Large intestine (tissue), 3 donors: ENCODE measurements around the gene TMEM200C. TPM values are rescaled to one million over a fixed set of nuclear protein-coding genes. Genes with fewer than 3 reads are reported as not detected.

ENCODE experiments used
- DNase-seq, 2 donors: peaks; one replicate each; pipeline versions ENCODE4 v3.0.0 to v3.0.0-alpha.2; 2013
- H3K27ac ChIP-seq: one replicate; pipeline ENCODE4 v1.5.1; 2013; ENCODE audit warnings: low read length
- H3K27me3 ChIP-seq: 2 replicates; pipeline ENCODE4 v1.6.1; 2013; ENCODE audit warnings: low read length; ENCODE audit not compliant: control insufficient read depth, insufficient read depth
- H3K36me3 ChIP-seq: 2 replicates; pipeline ENCODE4 v1.6.1; 2013; ENCODE audit warnings: low read length; ENCODE audit not compliant: control insufficient read depth, insufficient read depth
- H3K4me1 ChIP-seq: one replicate; pipeline ENCODE4 v1.6.1; 2013; ENCODE audit warnings: low read length; ENCODE audit not compliant: control insufficient read depth, insufficient read depth
- H3K4me3 ChIP-seq: one replicate; pipeline ENCODE4 v1.5.1; 2013; ENCODE audit warnings: low read length
- H3K9me3 ChIP-seq: one replicate; pipeline ENCODE4 v1.6.1; 2013; ENCODE audit warnings: mild to moderate bottlenecking, low read depth, low read length, moderate library complexity; ENCODE audit not compliant: control insufficient read depth
- WGBS: methylation state at CpG from one replicate; pipeline ENCODE4 v1.1.5; 2013; ENCODE audit warnings: low lambda C conversion rate; ENCODE audit not compliant: insufficient coverage; 5-methylcytosine and 5-hydroxymethylcytosine counted together
- polyA plus RNA-seq: library from polyadenylated mRNA; unstranded; fragments of 120-200 nt; gene quantifications from one replicate; pipeline ENCODE4 v1.2.1, GENCODE V29; 2013

The TMEM200C gene
- polyA plus RNA-seq, 1 donor, result 0.52 TPM

GRCh38 chr18:5914951-5915350 is 19.6 kb upstream of the TMEM200C start:
- no peaks in the 10 kb centered on the region for H3K9me3 ChIP-seq
- H3K27ac ChIP-seq, result no peak overlapping the region
- peaks cover 4% of the 10 kb centered on the region for H3K27me3 ChIP-seq
- no peaks in the 10 kb centered on the region for H3K36me3 ChIP-seq
- no peak overlapping the region for H3K4me3 ChIP-seq
- DNase-seq, result no peak
- H3K4me1 ChIP-seq, result no peaks in the 10 kb centered on the region
- no CpG with 5 or more reads among the region's 5 CpGs for WGBS

DNA sequence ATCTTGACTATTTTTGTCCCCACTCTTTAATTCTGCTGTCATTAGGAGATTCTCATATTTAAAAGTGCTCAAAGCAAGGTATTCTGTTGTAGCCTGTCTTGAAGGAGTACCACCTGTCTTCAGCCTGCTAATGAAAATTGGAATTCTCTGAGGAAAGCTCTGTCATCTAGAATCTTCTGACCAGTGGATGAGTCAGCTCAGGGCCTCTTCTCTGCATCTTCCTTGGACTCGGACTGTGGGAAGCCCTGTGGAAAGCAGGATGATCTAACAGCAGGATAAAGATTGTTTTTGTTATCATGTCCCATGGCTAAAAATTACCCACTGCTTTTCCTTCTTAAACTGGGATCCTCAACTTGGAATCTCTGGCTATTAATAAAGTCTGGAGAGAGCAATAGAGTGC is 18.7 kb upstream of the TMEM200C start:
- no peaks in the 10 kb centered on the region for H3K9me3 ChIP-seq
- no peak overlapping the region for H3K27ac ChIP-seq
- H3K27me3 ChIP-seq, result peaks cover 4% of the 10 kb centered on the region
- no peaks in the 10 kb centered on the region for H3K4me1 ChIP-seq
- no peak overlapping the region for H3K4me3 ChIP-seq
- H3K36me3 ChIP-seq, result no peaks in the 10 kb centered on the region
- DNase-seq, result no peak
- WGBS, result 80% methylated on average over 1 of the region's 1 CpG

GRCh38 chr18:5912566-5912965 is 17.2 kb upstream of the TMEM200C start:
- Histone ChIP-seq H3K27me3 (peaks cover 4% of the 10 kb centered on the region), H3K4me1 (no peaks in the 10 kb centered on the region), H3K27ac (no peak overlapping the region), H3K9me3 (no peaks in the 10 kb centered on the region), H3K36me3 (no peaks in the 10 kb centered on the region), H3K4me3 (no peak overlapping the region)
- 75% methylated on average over 2 of the region's 7 CpGs for WGBS
- DNase-seq, result no peak

GRCh38 chr18:5909125-5909524 is 13.8 kb upstream of the TMEM200C start:
- no peaks in the 10 kb centered on the region for H3K4me1 ChIP-seq
- no peaks in the 10 kb centered on the region for H3K36me3 ChIP-seq
- no peaks in the 10 kb centered on the region for H3K9me3 ChIP-seq
- H3K27me3 ChIP-seq, result peaks cover 10% of the 10 kb centered on the region
- no peak overlapping the region for H3K27ac ChIP-seq
- 100% methylated on average over 1 of the region's 2 CpGs for WGBS
- no peak overlapping the region for H3K4me3 ChIP-seq
- no peak for DNase-seq

GRCh38 chr18:5903386-5903785 is 8.1 kb upstream of the TMEM200C start:
- Histone ChIP-seq H3K4me3 (no peak overlapping the region), H3K4me1 (no peaks in the 10 kb centered on the region), H3K27me3 (peaks cover 21% of the 10 kb centered on the region), H3K9me3 (no peaks in the 10 kb centered on the region), H3K27ac (no peak overlapping the region), H3K36me3 (no peaks in the 10 kb centered on the region)
- WGBS, result no CpG with 5 or more reads among the region's 10 CpGs
- DNase-seq, result no peak

GRCh38 chr18:5900262-5900661 is 4.9 kb upstream of the TMEM200C start:
- Histone ChIP-seq H3K4me3 (no peak overlapping the region), H3K36me3 (no peaks in the 10 kb centered on the region), H3K4me1 (no peaks in the 10 kb centered on the region), H3K9me3 (no peaks in the 10 kb centered on the region), H3K27ac (no peak overlapping the region), H3K27me3 (peaks cover 45% of the 10 kb centered on the region)
- 26% methylated on average over 5 of the region's 6 CpGs for WGBS
- DNase-seq, result no peak

- Histone ChIP-seq H3K27me3 (peaks cover 47% of the 10 kb centered on the region), H3K4me3 (no peak overlapping the region), H3K27ac (no peak overlapping the region), H3K4me1 (no peaks in the 10 kb centered on the region), H3K9me3 (no peaks in the 10 kb centered on the region), H3K36me3 (no peaks in the 10 kb centered on the region)
- 83% methylated on average over 1 of the region's 3 CpGs for WGBS
- no peak for DNase-seq
These were observed 4.5 kb upstream of the TMEM200C start for GRCh38 chr18:5899835-5900234.

DNA sequence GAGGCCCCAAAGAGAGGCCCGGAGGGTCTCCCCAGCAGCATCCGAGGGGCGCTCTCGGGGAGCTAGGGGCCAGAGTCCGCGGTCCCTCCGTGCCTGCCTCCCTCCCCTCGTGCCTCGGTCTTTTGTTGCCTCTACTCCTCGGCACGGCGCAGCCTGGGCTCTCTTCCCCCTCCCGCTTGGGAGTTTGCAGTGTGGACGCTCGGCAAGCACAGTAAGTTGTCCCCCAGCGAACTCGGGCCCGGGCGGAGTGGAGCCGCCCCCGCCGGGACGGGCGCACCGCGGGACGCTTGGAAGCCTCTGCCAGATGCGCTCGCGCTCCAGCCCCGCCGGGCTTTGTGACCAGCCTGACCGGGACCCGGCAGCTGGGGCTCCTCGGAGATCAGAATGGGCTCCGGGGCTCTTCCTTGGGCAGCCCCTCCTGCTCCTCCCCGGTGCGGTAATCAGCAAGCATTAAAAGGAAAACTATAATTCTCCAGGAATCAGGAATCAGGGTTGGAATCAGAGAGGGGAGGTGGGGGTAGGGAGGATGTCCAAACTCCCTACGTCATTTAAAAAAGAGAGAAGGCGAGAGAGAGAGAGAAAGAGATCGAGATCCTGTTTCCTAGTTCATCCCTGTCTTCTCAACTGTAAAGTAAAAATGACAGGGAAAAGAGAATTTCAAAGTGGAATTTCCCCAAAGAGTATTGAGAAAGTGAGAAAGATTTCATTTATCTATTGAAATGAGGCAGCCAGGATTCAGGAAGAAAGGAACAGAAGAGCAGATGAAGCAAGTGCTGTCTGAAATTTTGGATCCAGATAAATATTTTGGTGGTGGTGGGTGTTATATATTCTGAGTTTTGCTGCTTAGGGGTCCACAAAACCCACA is 786 bp upstream of the TMEM200C start:
- Histone ChIP-seq H3K4me3 (peak overlapping the region; percentile 34), H3K27ac (no peak overlapping the region), H3K27me3 (peaks cover 75% of the 10 kb centered on the region), H3K4me1 (no peaks in the 10 kb centered on the region), H3K36me3 (no peaks in the 10 kb centered on the region), H3K9me3 (peaks cover 7% of the 10 kb centered on the region)
- 33% methylated on average over 3 of the region's 41 CpGs for WGBS
- peak in 1 of 2 donors; percentile 40 for DNase-seq

GRCh38 chr18:5894611-5895298 is 567 bp downstream of the TMEM200C start:
- peaks cover 7% of the 10 kb centered on the region for H3K9me3 ChIP-seq
- WGBS, result no CpG with 5 or more reads among the region's 56 CpGs
- peak overlapping the region; percentile 27 for H3K4me3 ChIP-seq
- DNase-seq, result peak in 1 of 2 donors; percentile 19
- no peak overlapping the region for H3K27ac ChIP-seq
- H3K4me1 ChIP-seq, result no peaks in the 10 kb centered on the region
- no peaks in the 10 kb centered on the region for H3K36me3 ChIP-seq
- peaks cover 82% of the 10 kb centered on the region for H3K27me3 ChIP-seq

GRCh38 chr18:5893956-5894610 is 1.2 kb downstream of the TMEM200C start:
- H3K27ac ChIP-seq, result no peak overlapping the region

More at GRCh38 chr18:5893956-5894610, 1.2 kb downstream of the TMEM200C start:
- peak overlapping the region; percentile 27 for H3K4me3 ChIP-seq
- H3K36me3 ChIP-seq, result no peaks in the 10 kb centered on the region
- H3K9me3 ChIP-seq, result peaks cover 7% of the 10 kb centered on the region
- no peak for DNase-seq
- no peaks in the 10 kb centered on the region for H3K4me1 ChIP-seq
- no CpG with 5 or more reads among the region's 13 CpGs for WGBS
- peaks cover 83% of the 10 kb centered on the region for H3K27me3 ChIP-seq
